NCI-H524 (cell line): ENCODE results near the gene PTCHD4.

ENCODE experiments used
- DNase-seq, 2 experiments: peaks; one replicate each; lab custom pipeline; 2025; lab: John Stamatoyannopoulos, UW

Gene PTCHD4

GRCh38 chr6:48099713-48100587, 11.0 kb downstream of the PTCHD4 start:
- no peak for DNase-seq

DNA sequence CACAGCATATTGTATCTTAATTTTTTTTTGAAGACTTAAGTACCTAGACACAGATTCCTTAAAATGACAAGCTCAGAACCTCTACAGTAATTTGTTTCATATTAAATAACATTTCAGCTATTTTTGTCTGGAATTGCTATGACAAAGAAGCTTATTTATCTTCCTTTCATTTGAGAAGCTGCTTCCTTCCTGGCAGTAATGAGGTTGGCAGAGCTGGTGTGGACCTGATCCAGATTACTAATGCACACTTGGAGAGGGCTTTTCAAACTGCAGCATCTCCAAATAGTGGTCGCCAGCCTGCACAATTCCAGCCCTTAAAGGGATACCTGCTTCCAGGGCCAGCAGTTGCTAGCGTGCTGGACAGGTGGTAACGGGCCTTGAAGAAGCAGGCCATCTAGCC, 12.1 kb downstream of the PTCHD4 start:
- DNase-seq: no peak

DNA sequence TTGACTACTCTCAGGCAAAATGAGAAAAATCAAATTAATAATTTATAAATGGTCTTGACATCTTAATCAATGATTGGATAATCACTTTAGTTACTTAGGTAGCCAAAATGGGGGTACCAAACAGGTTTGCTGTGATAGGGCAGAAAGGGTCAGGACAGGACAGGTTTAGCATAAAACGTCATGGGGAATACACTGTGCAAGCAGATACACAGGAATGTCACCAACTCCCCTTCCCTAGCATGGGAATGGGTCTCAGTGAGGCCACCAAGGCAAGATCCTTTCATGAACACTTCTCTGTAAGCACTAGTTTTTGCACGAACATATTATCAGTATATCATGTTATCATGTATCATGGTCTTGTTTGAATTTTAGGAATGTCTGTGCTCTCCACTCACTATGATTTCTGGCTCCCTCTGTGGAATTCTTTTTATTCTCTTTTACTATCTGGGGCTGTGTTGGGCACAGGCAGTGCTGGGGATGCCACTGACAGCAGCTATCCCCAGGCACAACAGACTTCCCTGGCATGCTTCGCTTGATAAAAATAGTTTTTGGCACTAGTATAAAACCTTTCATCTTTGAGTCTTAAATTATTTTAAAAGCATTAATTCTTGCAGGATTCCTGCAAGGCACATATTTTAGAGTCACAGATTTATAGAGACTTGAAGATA, 18.3 kb downstream of the PTCHD4 start:
- no peak for DNase-seq

- DNase-seq: no peak
Measured at GRCh38 chr6:48090546-48090945, 20.5 kb downstream of the PTCHD4 start.

DNA sequence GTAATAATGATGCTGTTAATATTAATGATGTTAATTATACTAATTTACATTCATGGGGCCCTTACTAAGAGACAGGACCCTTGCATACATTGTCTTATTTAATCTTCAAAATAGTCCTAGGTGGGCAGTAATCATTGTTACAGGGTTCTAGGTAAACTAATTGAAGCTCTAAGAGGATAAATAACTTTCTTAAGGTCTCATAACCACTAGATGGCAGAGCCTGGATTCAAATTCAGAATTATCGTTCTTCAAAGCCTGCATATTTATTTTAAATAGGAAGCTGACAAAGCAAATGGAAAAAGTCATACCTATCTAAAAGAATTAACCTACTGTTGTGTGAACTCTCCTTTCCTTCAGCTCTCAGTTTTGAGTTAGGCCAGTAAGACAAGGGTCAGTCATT, 23.5 kb downstream of the PTCHD4 start:
- DNase-seq: no peak

GRCh38 chr6:48086187-48086586, 24.8 kb downstream of the PTCHD4 start:
- DNase-seq: no peak

DNA sequence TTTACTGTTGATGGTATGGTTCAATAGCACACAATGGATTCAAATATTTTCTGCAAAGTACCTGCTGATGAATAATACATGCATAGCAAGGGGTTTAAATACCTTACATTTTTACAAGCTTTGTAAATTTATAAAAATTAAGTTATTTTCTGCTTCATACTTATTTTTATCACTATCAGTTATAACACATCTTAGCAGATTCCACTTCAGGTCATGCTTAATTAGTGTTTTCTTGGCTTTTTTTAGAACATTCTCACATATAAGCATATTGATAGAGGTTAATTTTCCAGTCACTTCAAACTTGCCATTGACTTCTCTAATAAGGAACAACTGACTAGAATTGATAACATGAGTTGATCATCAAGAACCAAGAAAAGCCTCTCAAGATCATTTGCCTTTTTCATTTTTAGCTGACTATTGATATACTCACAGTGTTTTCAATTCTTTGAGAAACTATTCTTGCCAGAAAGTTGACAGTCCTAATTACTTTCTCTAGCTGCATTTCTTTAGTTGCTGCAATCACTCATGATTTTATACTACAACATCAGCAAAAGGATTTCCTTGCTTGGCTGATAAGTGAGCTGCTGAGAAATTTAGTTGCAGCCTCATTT, 25.8 kb downstream of the PTCHD4 start:
- DNase-seq: no peak

DNA sequence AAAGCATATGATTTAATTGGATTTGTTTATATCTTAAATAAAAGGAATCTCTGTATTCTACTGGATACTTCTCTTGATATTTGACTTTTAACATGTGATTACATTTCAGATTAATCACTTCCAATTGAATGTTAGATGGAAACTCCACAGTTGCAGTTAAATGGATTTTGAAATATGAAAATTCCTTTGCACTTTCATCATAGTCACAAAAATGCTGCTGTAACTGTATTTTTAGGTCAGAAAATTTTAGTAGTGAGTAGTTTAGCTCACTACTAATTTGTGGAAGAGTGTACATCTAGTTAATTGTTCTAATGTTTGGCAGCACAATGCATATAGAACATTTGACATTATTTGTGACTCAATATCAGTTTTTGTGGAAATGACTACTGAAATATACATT, 26.8 kb downstream of the PTCHD4 start:
- no peak for DNase-seq

DNA sequence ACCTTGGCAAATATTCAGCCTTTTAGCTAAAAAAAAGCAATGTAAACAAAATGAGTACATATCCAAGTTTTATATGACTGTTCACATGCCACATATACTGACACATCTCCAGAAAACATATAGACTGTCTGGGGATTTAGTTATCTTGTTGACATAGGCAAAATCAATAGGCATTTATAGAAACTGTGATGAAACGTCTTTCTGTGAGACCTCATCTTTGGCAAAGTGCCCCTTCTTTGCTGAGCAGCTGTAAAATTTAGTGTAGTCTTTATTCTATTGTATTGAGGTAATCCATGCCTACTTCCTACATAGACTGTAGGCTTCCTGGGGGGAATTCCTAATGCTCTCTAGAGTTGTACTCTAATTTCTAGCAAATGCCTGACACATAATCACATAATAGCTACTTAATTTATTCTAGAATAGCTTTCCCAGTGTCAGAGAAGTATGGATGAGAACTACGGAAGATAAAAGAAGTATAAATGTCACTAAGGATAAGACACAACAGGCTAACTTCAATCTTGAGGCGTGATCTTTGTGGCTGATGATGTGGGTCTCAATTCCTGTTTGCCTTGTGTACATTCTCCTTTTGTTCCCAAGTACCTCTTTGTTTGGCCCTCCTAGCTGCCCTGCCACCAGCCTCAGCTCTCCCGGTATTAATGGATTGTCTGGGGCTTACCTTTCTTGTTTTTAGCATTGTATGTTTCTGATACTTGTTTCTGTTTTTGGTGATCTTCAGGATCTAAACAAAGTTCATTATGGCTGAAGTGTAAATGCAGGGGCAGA, 30.6 kb downstream of the PTCHD4 start:
- no peak for DNase-seq

DNA sequence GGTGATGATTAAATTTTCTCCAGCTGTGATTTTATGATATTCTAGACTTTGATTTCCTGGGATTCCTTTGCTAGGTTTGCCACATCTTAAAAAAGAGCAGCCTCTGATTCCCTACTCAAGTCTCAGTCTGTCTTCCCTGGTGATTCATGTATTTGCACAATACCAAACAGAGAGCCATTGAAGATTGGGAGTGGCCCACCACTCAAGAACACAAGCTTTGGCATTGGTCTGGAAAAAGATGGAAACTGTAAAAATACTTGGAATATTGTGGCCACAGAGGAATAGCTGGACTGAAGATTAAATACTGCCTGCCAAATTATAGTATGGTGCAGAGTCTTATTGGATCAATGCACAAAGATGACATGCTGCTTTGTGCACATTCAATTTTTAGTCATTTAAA, 32.9 kb downstream of the PTCHD4 start:
- DNase-seq: no peak

GRCh38 chr6:48075181-48075580, 35.8 kb downstream of the PTCHD4 start:
- no peak for DNase-seq

GRCh38 chr6:48073976-48074767, 36.8 kb downstream of the PTCHD4 start:
- no peak for DNase-seq

GRCh38 chr6:48071833-48072232, 39.2 kb downstream of the PTCHD4 start:
- no peak for DNase-seq

- DNase-seq: no peak
Measured at GRCh38 chr6:48069280-48069679, 41.7 kb downstream of the PTCHD4 start.

DNA sequence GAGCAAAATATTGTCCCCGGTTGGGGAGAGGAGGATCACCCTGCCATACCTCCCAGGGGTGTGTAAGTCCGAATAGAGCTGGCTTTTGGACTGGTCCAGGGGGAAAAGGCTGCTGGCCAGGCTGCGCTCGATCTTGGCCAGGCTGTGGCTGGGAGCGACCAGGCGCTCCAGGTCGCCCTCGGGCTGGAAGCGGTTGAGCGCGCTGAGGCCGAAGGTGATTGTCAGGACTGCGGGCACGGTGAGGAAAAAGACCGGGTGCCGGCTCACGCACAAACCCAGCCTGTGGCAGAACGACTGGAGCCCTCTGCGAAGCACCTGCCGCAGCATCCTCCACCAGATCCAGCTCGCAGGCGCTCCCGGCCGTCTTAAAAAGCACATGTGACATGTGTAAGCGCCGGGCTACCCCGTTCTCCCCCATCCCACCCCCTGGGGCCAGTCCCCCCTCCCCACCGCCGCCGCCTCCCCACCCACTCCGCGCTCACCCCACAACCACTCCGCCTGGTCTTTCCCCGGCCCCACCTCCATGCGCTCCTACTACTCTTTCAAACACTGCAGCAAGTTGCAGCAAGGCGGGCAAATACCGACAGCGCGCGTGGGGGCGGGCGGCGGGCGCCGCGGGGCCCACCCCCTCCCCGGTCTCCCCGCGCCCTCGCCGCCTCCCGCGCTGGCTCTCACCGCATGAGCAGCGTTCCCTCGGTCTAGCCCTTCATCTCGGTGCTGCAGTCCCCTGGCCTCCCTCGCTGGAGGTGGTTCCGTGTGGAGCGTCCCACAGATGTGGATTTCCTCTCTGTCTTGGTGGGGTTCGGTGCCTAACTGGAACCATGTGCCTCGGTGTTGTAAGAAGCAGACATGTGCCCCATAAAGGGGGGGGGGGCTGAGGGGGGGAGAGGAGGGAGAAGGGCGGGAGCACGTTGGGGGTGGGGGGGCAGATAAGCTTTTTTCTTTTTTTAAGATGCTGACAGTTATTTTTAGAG, 42.4 kb downstream of the PTCHD4 start:
- DNase-seq: no peak

DNA sequence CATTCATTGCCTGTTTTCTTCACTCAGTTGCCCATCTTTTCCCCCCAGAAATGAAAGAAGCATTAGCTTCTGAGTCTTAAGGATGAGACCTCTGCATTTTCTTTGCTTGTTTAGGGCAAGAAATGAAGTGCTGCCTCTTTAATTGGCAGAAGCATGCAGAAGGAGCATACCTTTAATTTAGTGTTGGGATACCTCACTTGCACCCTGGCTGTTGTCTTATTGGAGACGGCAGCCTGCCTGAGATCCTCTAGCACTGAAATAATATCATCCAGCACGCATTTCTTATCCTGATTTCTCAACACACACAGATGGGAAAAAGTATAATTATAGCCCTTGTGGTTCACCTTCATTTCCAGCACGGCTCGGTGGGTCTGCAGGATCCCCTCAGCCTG, 43.1 kb downstream of the PTCHD4 start:
- no peak for DNase-seq

DNA sequence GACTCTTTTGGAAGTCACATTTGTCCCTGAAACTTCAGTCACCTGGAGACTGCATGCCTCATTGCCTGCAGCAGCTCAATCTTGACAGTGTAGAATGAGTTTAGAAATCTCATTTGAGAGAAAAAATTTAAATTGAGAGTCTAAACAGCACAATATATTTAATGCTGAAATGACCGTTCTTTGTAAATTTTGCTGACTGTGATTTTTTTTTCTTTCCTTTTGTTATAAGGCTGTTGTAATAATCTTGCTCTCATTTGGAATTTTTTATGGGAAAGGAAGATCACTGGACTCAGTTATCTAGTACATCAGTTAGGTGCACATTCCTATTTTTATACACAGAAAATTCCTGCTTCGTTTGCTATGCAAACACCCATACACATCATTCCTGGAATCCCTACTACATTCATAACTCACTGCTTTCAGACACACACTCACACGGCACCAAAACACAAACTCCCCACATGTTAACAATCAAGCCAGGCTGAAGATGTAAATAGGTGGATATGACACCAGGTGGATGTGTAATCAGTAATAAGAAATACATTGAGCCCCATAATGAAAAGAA, 43.8 kb downstream of the PTCHD4 start:
- no peak for DNase-seq

DNA sequence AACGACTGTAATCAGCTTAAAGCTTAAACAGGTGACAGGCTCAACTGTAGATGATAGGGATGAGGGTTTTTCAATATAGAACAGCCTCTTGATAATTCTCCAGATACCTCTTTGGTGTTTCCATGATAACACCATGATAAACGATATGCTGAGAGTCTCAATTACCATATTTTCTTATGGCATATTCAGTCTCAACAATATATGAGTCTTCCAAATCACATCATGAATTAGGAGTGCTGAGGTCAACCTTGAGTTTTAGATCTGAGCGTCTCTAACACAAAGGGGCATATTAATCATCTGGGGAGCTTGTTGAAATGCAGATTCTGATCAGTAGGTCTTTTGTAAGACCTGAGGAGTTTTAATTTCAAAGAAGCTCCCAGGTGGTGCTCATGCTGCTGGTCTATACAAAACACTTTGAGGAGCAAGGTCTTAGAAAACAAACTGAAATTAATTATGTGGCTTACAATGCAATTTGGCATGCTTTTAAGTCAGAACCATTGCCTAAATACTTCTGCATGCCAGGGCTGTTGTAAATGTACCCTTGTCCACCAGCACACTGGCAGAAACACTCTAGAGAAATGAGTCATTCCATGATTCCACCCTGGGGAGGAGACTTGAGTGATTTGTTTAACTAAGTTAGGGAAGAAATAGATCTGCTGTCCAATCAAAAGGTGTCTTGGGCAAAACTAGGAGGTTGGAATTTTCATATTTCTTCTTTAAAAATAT, 49.6 kb downstream of the PTCHD4 start:
- DNase-seq: no peak
